ENCODE results near the gene ACTRT2. TPM values are rescaled to one million over a fixed set of nuclear protein-coding genes. Genes with fewer than 3 reads are reported as not detected.

ACTRT2 gene
- total RNA-seq, 4 donors from 2014 or later: not detected

GRCh38 chr1:3017440-3018050, 3.7 kb upstream of the ACTRT2 start:
- ATAC-seq: no peak
- H3K4me1 ChIP-seq: peaks cover 0 to 7% (median 0%) of the 10 kb centered on the region in 3 donors
- H3K4me3 ChIP-seq: no peak overlapping the region
- TF ChIP-seq CTCF (IDR thresholded peaks at IDR 0.05) (no peak), POLR2AphosphoS5 (IDR thresholded peaks at IDR 0.05) (no peak), POLR2A (IDR thresholded peaks at IDR 0.05) (no peak), EP300 (IDR thresholded peaks at IDR 0.05) (no peak)
- H3K27me3 ChIP-seq: peaks cover 80% of the 10 kb centered on the region
- H3K9me3 ChIP-seq: no peaks in the 10 kb centered on the region
- H3K27ac ChIP-seq: no peak overlapping the region
- H3K36me3 ChIP-seq: no peaks in the 10 kb centered on the region
- 82 to 100% methylated on average over 1 to 4 of the region's 17 CpGs for WGBS, 2 donors (ENCODE audit: low coverage in 1 of 2)

- peaks cover 75% of the 10 kb centered on the region for H3K27me3 ChIP-seq
- H3K4me1 ChIP-seq: peaks cover 0 to 2% (median 0%) of the 10 kb centered on the region in 3 donors
- no peak for ATAC-seq
- no peak for TF ChIP-seq EP300 (IDR thresholded peaks at IDR 0.05)
- TF ChIP-seq CTCF (IDR thresholded peaks at IDR 0.05): no peak
- TF ChIP-seq POLR2A (IDR thresholded peaks at IDR 0.05): no peak
- no peak for TF ChIP-seq POLR2AphosphoS5 (IDR thresholded peaks at IDR 0.05)
- H3K9me3 ChIP-seq: no peaks in the 10 kb centered on the region
- no peak overlapping the region for H3K27ac ChIP-seq
- WGBS, 2 donors (ENCODE audit: low coverage in 1 of 2): 50% methylated on average over 1 of the region's 16 CpGs; no CpG with 5 or more reads in 1 of the 2 donors
- no peaks in the 10 kb centered on the region for H3K36me3 ChIP-seq
- H3K4me3 ChIP-seq: no peak overlapping the region
These were observed 3.2 kb upstream of the ACTRT2 start for GRCh38 chr1:3018051-3018471.

GRCh38 chr1:3018576-3018975, 2.7 kb upstream of the ACTRT2 start:
- H3K27ac ChIP-seq: no peak overlapping the region
- H3K4me1 ChIP-seq: no peaks in the 10 kb centered on the region
- no peaks in the 10 kb centered on the region for H3K36me3 ChIP-seq
- WGBS, 2 donors (ENCODE audit: low coverage in 1 of 2): 80% methylated on average over 1 of the region's 16 CpGs; no CpG with 5 or more reads in 1 of the 2 donors
- no peak for TF ChIP-seq POLR2AphosphoS5 (IDR thresholded peaks at IDR 0.05)
- TF ChIP-seq EP300 (IDR thresholded peaks at IDR 0.05): no peak
- no peak for TF ChIP-seq POLR2A (IDR thresholded peaks at IDR 0.05)
- no peak for TF ChIP-seq CTCF (IDR thresholded peaks at IDR 0.05)
- H3K27me3 ChIP-seq: peaks cover 72% of the 10 kb centered on the region
- no peaks in the 10 kb centered on the region for H3K9me3 ChIP-seq
- H3K4me3 ChIP-seq: no peak overlapping the region
- ATAC-seq: no peak

GRCh38 chr1:3019007-3019515, 2.2 kb upstream of the ACTRT2 start:
- H3K27me3 ChIP-seq: peaks cover 68% of the 10 kb centered on the region
- ATAC-seq: no peak
- H3K4me3 ChIP-seq: no peak overlapping the region
- H3K4me1 ChIP-seq: no peaks in the 10 kb centered on the region
- no CpG with 5 or more reads among the region's 11 CpGs for WGBS, 2 donors (ENCODE audit: low coverage in 1 of 2)
- H3K36me3 ChIP-seq: no peaks in the 10 kb centered on the region
- no peaks in the 10 kb centered on the region for H3K9me3 ChIP-seq
- no peak for TF ChIP-seq EP300 (IDR thresholded peaks at IDR 0.05)
- TF ChIP-seq POLR2A (IDR thresholded peaks at IDR 0.05): no peak
- TF ChIP-seq POLR2AphosphoS5 (IDR thresholded peaks at IDR 0.05): no peak
- no peak for TF ChIP-seq CTCF (IDR thresholded peaks at IDR 0.05)
- H3K27ac ChIP-seq: no peak overlapping the region

GRCh38 chr1:3019516-3020051, 1.7 kb upstream of the ACTRT2 start:
- Histone ChIP-seq H3K4me1 (no peaks in the 10 kb centered on the region), H3K27me3 (peaks cover 62% of the 10 kb centered on the region), H3K27ac (no peak overlapping the region), H3K9me3 (no peaks in the 10 kb centered on the region), H3K36me3 (no peaks in the 10 kb centered on the region), H3K4me3 (no peak overlapping the region)
- 88% methylated on average over 8 of the region's 24 CpGs; no CpG with 5 or more reads in 1 of the 2 donors for WGBS, 2 donors (ENCODE audit: low coverage in 1 of 2)
- TF ChIP-seq POLR2A (IDR thresholded peaks at IDR 0.05): no peak
- TF ChIP-seq POLR2AphosphoS5 (IDR thresholded peaks at IDR 0.05): no peak
- TF ChIP-seq CTCF (IDR thresholded peaks at IDR 0.05): no peak
- no peak for ATAC-seq

All from gastroesophageal sphincter (tissue), 4 donors.